ENCODE results near the gene GSTM1.
"Not testable (repeated sequence)": the region's sequence is repeated elsewhere in the genome, so short reads cannot be mapped to it uniquely, and the experiment has no call there.

Gene GSTM1

DNA sequence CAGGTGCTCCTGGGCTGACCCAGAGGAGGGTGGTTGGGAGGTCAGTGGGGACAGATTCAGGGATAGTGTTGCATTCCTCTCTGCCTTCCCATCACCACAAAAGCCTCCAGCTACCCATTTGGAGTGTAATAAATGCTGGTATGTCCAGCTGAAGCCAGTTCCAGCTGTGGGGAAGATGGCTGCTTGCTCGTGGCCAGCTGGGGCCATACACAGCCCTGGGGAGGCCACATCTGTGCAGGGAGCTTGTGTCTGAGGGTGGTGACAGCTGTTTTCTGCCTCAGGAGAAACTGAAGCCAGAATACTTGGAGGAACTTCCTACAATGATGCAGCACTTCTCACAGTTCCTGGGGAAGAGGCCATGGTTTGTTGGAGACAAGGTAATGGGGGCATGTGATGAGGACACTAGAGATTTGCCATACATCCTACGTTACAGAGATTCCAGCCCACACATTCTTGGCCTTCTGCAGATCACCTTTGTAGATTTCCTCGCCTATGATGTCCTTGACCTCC lies 29.0 kb upstream of the GSTM1 start:
- H3K4me3 ChIP-seq (ENCODE audit: low read length) = no peak overlapping the region
- no peak for DNase-seq (ENCODE audit: low read depth, low spot score)

DNA sequence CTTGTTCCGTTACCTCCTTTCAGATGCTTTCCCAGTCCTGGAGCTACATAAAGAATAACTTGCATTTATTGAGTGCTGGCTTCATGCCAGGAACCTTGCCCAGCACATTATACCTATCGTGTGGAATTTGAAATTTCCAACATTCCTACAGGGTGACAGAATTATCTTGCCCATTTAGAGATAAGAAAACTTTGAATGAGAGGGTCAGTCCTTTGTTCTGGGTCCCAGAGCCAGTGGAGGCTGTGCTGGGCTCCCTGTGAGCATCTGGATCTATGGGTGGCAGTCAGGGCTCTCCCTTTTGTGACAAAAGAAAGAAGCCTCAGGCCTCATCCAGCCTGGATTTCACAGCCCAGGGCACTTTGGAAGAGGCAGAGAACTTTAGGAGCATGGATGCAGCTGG lies 28.5 kb upstream of the GSTM1 start:
- DNase-seq (ENCODE audit: low read depth, low spot score) = no peak
- H3K4me3 ChIP-seq (ENCODE audit: low read length) = no peak overlapping the region

DNA sequence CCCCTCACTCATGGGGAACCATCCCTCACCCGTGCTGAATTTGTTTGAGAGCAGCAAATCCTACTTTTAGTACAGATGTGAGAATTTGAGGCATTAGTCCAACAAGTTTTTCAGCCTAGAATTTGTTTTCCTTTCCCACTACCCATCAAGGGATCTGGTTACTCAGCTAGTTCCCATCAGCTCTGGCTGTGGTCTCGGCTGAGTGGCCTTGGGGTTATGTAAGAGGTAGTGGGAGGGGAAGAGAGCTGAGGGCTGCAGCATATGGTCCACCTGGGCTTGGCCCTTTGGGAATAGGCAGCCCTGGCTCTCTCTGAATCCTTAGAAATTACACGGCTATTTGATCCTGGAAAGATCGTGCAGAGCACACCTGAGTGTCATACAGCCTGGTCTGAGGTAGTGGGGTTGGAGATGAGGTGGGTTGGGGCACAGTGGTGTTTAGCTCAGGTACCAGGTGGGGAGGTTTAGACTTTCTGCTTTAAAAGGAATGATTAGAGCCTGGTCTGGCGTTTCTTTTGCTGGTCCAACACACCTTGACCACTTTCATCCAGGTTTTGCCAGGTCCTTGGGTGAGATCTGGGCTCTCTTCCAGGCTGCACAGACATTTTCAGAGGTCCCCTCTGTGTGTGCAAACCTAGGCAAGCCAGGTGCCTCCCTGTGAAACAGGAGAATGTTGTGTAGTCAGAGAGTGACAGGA lies 27.5 kb upstream of the GSTM1 start:
- no peak for DNase-seq (ENCODE audit: low read depth, low spot score)
- H3K4me3 ChIP-seq (ENCODE audit: low read length) = no peak overlapping the region

DNA sequence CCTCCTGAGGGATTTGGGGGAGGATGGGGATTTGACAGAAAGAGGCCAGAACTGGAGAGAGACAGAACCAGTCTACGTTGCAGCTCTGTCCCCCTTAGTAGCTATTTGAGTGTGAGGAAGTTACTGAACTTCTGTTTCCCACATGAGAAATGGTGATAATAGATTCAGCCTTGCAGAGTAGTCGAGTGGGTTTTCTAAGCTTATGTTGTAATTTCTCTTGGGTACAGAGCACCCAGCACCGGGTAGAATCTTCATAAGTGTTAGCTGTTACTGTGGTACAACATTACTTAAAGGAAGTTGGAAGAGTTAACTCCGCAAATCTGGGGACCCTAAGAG lies 27.0 kb upstream of the GSTM1 start:
- not testable (repeated sequence) for DNase-seq (ENCODE audit: low read depth, low spot score); H3K4me3 ChIP-seq (ENCODE audit: low read length)

DNA sequence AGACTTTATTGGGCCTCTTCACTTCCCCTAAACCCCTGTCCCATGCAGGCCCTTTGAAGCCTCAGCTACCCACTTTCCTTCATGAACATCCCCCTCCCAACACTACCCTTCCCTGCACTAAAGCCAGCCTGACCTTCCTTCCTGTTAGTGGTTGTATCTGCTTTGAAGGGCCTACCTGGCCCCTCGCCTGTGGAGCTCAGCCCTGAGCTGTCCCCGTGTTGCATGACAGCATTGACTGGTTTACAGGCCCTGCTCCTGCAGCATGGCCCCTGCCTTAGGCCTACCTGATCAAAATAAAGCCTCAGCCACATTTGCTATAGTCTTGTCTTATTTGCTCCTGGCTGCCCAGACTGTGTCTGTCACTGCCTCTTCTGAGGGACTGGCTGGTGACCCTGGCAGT lies 26.2 kb upstream of the GSTM1 start:
- H3K4me3 ChIP-seq (ENCODE audit: low read length) = no peak overlapping the region

DNA sequence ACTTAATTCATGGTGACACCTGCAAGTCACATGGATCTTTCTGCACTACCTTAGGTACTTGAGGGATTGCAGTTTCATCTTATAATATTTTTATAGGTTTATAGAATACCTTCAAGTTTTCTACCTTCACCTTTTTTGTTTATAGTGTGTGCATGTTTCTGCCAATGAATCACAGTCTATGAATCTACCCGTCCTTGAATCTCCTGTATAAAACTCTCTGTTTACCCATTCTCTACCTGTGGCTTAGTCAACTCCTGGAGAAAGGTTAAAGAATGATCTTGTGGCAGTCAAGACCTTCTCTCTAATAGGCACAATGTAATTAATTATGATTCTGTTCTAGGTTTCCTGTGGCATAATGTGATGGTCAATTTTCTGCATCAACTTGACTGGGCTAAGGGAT lies 22.9 kb upstream of the GSTM1 start:
- no peak for DNase-seq (ENCODE audit: low read depth, low spot score)
- no peak overlapping the region for H3K4me3 ChIP-seq (ENCODE audit: low read length)

More for the DNA sequence above, 26.2 kb upstream of the GSTM1 start:
- DNase-seq (ENCODE audit: low read depth, low spot score) = no peak

DNA sequence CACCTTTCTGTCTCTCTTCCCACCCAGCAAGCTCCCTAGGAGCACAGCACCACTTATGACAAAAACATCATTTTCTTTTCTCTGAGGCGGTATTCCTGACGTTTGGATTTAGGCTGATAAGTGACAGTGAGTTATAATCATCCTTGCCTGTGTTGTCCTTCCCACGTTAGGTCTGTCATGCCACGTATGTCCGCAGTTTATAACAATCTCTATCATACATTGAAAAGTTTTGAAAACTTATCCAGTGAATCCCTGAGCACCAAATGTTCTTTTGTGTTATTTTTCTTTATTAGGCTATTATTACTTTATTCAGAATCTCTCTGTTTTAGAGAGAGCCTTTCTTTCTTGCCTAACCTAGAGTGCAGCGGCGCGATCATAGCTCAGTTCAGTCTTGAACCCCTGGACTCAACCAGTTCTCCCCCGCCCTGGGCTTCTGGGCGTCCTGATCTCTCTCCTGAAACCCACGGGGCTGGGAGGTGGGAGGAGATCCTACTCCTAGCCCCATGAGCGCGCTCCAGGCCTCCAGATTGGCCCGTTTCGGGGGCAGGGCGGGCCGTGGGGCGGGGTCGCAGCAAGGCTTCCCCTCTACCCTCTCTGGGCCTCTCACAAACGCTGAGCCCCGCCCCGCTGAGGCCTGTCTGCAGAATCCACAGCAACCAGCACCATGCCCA lies 20.0 kb upstream of the GSTM1 start, which contains the start of gene GSTM2:
Gene GSTM2 (plus strand): TSS at position 606 of the 671 bp plus-strand sequence. CDS start 59 bp downstream, at position 665.
- DNase-seq (ENCODE audit: low read depth, low spot score) = peak; percentile 47
- peak within 1 kb of the TSS; percentile 13 for H3K4me3 ChIP-seq (ENCODE audit: low read length)

DNA sequence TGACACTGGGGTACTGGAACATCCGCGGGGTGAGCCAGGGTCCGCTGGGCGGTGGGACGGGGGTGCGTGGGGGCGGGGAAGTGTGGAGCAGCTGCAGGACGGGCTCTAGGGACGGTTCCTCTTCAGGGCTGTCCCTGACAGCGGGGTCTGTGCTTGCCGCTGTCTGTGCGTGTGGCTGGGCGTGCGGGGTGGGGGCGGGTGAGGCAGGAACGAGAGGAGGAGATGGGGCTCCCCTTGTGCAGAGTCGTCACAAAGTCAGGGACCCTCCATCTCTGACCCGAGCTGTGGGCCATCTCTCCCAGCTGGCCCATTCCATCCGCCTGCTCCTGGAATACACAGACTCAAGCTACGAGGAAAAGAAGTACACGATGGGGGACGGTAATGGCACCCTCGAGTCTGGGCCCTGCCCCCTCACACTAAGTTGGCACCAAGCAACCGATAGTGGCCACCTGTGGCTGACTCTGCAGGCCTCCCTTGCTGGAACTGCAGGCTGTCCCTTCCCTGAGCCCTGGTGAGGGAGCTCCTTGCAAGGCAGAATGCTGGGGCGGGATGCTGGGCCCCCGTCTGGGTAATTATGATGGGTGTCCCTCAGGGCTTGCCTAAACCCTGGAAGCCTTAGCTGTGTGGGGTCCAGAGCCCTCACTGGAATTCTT lies 19.4 kb upstream of the GSTM1 start:
- H3K4me3 ChIP-seq (ENCODE audit: low read length) = peak overlapping the region; percentile 13
- DNase-seq (ENCODE audit: low read depth, low spot score) = no peak

DNA sequence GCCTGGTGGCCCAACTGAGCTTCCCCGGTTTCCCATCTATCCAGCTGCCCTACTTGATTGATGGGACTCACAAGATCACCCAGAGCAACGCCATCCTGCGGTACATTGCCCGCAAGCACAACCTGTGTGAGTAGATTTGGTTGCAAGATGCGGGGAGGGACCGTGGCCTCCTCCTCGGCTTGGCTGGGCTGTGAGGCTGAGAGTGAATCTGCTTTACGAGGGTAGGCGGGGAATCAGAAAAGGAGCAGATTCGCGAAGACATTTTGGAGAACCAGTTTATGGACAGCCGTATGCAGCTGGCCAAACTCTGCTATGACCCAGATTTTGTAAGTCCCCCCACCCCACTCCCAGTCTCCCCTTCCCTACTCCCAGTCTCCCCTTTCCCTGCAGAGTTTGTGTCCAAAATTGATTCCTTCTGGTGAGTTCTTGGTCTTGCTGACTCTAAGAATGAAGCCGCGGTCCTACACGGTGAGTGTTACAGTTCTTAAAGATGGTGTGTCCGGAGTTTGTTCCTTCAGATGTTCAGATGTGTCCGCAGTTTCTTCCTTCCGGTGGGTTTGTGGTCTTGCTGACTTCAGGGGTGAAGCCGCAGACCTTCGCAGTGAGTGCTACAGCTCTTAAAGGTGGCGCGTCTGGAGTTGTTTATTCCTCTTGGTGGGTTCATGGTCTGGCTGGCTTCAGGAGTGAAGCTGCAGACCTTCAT lies 18.2 kb upstream of the GSTM1 start:
- DNase-seq (ENCODE audit: low read depth, low spot score) = no peak
- no peak overlapping the region for H3K4me3 ChIP-seq (ENCODE audit: low read length)

DNA sequence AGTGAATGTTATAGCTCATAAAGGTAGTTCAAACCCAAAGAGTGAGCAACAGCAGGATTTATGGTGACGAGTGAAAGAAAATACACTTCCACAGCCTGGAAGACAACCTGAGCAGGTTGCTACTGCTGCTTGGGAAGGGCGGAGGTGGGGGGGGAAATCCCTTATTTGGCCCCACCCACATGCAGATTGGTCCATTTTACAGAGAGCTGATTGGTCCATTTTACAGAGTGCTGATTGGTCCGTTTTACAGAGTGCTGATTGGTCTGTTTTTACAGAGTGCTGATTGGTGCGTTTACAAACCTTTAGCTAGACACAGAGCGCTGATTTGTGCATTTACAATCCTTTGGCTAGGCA lies 17.7 kb upstream of the GSTM1 start:
- not testable (repeated sequence) for DNase-seq (ENCODE audit: low read depth, low spot score); H3K4me3 ChIP-seq (ENCODE audit: low read length)

DNA sequence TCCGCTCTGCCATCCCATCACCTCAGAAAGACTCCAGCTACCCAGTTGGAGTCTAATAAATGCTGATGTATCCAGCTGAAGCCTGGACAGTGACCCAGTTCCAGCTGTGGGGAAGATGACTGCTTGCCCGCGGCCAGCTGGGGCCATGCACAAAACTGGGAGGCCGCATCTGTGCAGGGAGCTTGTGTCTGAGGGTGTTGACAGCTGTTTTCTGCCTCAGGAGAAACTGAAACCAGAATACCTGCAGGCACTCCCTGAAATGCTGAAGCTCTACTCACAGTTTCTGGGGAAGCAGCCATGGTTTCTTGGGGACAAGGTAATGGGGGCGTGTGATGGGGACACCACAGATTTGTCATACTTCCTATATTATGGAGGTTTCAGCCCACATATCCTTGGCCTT lies 16.6 kb upstream of the GSTM1 start:
- no peak for DNase-seq (ENCODE audit: low read depth, low spot score)
- H3K4me3 ChIP-seq (ENCODE audit: low read length) = no peak overlapping the region

DNA sequence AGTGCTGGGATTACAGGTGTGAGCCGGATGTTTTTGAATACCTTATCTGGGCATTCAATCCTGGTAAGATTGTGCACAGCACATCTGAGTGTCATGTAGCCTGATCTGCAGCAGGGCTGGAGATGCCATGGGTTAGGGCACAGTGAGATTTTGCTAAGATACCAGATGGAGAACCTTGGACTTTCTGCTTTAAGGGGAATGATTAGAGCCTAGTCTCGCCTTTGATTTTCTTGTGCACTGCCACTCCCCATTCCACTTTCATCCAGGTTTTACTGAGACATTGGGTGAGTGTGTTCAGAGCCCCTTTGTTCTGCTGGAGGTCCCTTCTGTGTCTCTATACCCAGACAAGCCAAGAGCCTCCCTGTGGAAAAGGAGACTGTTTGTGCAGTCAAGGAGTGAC lies 13.8 kb upstream of the GSTM1 start:
- not testable (repeated sequence) for H3K4me3 ChIP-seq (ENCODE audit: low read length); DNase-seq (ENCODE audit: low read depth, low spot score)

DNA sequence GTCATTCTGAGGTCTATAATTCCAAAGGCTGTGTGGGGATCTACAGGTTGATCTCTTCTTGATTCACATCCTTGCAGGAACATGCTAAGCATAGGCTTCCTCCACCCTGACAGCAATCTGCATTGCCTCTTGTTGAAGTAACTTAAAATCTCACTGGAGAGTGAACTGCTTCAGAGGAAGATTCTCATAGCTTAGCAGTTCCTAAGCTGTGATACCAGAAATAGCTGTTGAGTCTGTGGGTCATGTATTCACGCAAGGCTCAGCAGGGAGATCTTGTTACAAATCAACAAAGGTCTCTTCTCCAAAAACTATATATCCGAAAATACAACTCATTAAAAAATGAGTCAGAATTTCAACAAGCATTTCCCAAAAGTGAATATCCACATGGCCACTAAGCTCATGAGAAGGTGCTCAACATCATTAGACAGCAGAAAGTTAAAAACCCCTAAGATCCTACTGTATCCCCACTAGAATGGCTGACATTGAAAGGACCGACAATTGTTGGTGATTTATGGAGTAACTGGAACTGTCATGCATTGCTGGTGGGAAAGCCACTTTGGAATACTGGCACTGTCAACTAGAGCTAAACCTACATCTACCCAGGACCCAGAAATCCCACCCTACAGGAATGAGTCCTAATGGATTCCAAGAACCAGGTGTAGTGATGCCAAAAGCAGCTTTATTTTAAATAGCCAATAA lies 10.8 kb upstream of the GSTM1 start:
- not testable (repeated sequence) for H3K4me3 ChIP-seq (ENCODE audit: low read length); DNase-seq (ENCODE audit: low read depth, low spot score)

DNA sequence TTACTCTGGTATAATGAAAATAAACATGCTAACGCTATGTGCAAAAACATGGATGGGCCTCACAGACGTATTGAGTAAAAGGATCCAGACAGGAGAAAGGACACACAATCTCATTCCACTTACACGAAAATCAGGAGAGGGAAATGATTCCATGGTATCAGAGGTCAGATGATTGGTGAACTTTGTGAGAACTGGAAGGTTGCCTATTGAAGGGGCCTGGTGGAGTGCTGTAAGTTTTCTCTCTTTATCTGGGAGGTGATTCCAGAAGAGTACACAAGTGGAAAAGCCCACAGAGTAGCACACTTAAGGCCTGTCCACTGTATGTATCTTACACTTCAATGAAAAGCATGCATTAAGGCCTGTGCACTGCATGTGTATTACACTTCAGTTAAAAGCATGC lies 10.2 kb upstream of the GSTM1 start:
- no peak for DNase-seq (ENCODE audit: low read depth, low spot score)

DNA sequence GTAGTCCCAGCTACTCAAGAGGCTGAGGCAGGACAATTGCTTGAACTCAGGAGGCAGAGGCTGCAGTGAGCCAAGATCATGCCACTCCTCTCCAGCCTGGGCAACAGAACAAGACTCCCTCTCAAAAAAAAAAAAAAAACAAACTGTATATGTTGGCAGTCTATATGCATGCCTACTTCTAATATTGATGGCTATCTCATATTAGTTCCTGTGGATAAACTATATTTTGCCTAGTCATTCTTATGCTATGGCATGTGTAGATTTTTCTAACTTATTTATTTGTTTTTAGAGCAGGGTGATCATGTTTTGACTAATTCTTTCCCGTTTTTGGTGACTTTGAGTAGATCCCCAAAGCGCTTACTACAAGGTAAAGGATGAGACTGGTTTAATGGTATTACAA lies 9.0 kb upstream of the GSTM1 start:
- H3K4me3 ChIP-seq (ENCODE audit: low read length); DNase-seq (ENCODE audit: low read depth, low spot score): not testable (repeated sequence)

More for the DNA sequence above, 10.2 kb upstream of the GSTM1 start:
- H3K4me3 ChIP-seq (ENCODE audit: low read length) = no peak overlapping the region

DNA sequence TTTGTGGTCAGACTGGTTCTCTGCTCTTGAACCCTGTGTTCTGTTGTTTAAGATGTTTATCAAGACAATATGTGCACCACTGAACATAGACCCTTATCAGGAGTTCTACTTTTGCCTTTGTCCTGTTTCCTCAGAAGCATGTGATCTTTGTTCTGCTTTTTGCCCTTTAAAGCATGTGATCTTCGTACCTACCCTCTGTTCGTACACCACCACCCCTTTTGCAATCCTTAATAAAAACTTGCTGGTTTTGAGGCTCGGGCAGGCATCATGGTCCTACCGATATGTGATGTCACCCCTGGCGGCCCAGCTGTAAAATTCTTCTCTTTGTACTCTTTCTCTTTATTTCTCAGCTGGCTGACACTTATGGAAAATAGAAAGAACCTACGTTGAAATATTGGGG lies 2.8 kb upstream of the GSTM1 start:
- DNase-seq (ENCODE audit: low read depth, low spot score); H3K4me3 ChIP-seq (ENCODE audit: low read length): not testable (repeated sequence)

DNA sequence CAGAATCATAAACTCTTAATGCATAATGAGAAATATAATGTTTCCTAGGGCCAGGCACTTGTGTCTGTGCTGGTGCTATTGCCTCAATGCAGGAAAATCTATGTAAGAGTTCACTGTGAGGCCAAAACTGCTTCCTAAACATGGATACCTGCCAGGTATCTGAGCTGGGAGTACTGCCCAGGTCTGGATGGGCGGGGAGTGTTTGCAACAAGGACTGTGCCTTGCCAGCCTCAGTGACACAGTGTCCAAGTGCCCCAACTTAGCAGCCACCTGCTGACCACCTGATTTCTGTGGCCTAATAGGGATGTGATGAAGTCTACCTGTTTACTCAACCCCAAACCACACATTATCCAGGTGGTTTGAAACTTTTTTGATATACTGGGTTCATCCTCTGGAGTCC lies 2.2 kb upstream of the GSTM1 start:
- not testable (repeated sequence) for H3K4me3 ChIP-seq (ENCODE audit: low read length); DNase-seq (ENCODE audit: low read depth, low spot score)

DNA sequence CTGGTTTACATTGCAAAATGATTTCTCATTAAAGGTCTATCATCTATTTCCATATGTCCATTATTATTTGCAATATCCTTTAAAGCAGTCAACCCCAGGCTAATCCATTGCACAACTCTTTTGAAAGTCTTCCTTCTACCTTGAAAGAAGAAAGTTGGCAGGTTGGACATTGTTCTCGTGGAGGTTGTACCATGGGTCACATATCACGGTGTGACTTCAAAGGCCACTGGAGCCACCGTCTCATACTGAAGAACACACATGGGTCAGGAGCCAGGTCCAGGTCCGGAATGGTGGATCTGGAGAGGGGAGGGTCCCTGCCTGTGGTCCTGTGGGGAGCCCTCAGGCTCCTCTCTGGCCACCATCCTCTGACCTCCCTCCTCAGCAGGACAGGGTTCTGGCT lies 1.7 kb upstream of the GSTM1 start:
- not testable (repeated sequence) for DNase-seq (ENCODE audit: low read depth, low spot score); H3K4me3 ChIP-seq (ENCODE audit: low read length)

DNA sequence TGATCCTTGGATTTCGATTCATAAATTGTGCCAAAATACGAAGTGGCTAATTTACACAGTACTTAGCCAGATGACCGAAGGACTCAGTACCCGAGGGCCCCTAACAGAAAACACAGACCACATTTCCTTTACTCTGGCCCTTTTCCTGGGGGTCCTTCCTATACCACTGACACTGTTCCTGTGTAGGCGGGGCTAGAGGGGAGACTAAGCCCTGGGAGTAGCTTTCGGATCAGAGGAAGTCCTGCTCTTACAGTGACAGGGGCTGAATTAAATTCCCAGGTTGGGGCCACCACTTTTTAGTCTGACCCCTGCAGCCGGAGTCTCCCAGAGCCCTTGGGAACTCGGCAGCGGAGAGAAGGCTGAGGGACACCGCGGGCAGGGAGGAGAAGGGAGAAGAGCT lies 508 bp upstream of the GSTM1 start:
- DNase-seq (ENCODE audit: low read depth, low spot score); H3K4me3 ChIP-seq (ENCODE audit: low read length): not testable (repeated sequence)
